Epithelial cell of esophagus (primary cell): ENCODE measurements around the gene ATP5F1D.

Source experiments
- DNase-seq: peaks from one replicate; pipeline ENCODE4 v3.0.0; 2010; ENCODE audit warnings: low read depth
- H3K4me3 ChIP-seq: 2 replicates; pipeline ENCODE4 v1.5.1; 2011; ENCODE audit warnings: mild to moderate bottlenecking, low read length, control low read depth
- CTCF ChIP-seq: IDR thresholded peaks from 2 replicates; pipeline ENCODE4 v1.5.1; 2011; ENCODE audit warnings: low read depth, mild to moderate bottlenecking, low read length, control low read depth, inconsistent platforms; ENCODE audit not compliant: insufficient read depth; ENCODE audit errors: missing control alignments

The ATP5F1D gene

GRCh38 chr19:1275976-1276627 lies 34.6 kb downstream of the ATP5F1D start:
- H3K4me3 ChIP-seq: peak overlapping the region; percentile 74
- no peak for TF ChIP-seq CTCF
- no peak for DNase-seq

GRCh38 chr19:1276628-1277022 lies 35.1 kb downstream of the ATP5F1D start:
- TF ChIP-seq CTCF: no peak
- DNase-seq: no peak
- peak overlapping the region; percentile 74 for H3K4me3 ChIP-seq

DNA sequence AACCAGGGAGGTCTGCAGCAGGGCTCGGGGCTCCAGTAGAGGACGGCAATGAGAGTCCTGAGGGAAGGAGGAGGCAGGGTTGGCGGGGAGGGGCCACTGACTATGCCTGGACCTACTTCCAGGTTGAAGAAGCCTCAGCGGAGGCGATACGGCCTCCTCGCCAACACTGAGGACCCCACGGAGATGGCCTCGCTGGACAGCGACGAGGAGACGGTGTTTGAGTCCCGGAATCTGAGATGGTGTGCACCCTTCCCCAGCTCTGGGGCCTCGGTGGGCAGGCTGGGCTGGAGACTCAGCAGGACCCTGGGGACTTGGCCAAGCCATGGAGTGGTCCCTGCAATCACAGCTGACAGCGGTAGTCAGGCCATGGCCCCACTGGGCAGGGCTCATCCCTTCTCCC lies 35.5 kb downstream of the ATP5F1D start:
- no peak overlapping the region for H3K4me3 ChIP-seq
- TF ChIP-seq CTCF: no peak
- DNase-seq: no peak

DNA sequence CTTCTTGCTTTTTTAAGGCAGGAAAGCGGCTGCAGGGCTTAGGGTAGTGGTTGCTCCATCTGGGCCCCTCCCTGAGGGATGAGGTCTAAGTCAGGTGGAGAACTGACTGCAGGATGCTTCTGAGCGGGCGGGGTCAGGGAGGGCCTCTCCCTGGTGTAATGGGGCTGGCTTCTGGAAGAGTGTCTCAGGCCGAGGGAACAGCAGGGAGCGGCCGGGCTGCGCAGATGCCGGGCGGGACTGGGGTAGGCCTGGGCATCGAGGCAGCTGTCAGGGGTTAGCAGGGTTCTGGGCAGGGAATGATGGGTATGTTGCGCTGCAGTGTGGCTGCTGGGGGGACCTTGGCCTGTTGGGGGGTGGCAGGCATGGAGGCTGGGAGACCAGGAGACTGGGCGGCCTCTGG lies 36.5 kb downstream of the ATP5F1D start:
- H3K4me3 ChIP-seq: no peak overlapping the region
- no peak for DNase-seq
- no peak for TF ChIP-seq CTCF

- DNase-seq: no peak
- no peak overlapping the region for H3K4me3 ChIP-seq
- no peak for TF ChIP-seq CTCF
Observed at GRCh38 chr19:1278713-1279660, 37.4 kb downstream of the ATP5F1D start.

DNA sequence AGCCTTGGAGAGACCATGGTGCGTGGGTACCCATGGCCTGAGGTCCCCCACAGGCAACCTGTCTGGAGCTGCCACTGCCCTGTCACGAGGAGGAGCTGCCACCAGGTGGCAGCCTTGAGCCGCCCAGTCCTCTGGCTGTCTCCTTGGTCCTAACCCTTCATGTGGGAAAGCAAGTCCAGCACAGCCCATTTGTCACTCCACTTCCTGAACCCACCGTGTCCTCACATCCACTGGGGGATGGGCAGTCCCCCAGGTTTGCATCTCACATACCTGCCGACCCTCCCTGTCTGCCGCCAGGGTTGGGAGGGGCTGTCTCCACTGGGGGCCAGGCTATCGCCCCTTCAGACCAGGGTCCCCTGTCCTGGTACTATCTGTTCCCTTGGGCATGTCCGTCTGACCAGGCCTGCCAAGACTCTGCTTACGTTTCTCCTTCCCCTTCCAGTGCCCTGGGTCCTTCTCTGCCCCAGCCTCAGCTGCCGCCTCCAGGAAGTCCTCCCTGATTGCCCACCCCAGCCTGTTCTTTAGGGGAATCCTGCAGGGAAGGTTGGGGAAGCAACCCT lies 38.3 kb downstream of the ATP5F1D start:
- peak; percentile 98 for TF ChIP-seq CTCF
- DNase-seq: peak; percentile 82
- H3K4me3 ChIP-seq: no peak overlapping the region
